Spinal cord (tissue), 10 donors: Measurements from ENCODE around the gene TMEM18. TPM values are rescaled to one million over a fixed set of nuclear protein-coding genes. Genes with fewer than 3 reads are reported as not detected.

Source experiments
- DNase-seq, 6 donors: peaks; one replicate each; pipeline versions ENCODE4 v3.0.0 to v3.0.0-alpha.2; 2013 to 2015; ENCODE audit warnings: low spot score in 6 of 6, low read depth in 4 of 6
- H3K27ac ChIP-seq: one replicate; pipeline ENCODE4 v1.5.1; 2013; ENCODE audit warnings: low read depth, low read length, control low read depth
- H3K27me3 ChIP-seq: one replicate; pipeline ENCODE4 v1.6.1; 2013; ENCODE audit warnings: low read length; ENCODE audit not compliant: control insufficient read depth, insufficient read depth
- H3K36me3 ChIP-seq: one replicate; pipeline ENCODE4 v1.6.1; 2013; ENCODE audit warnings: low read length; ENCODE audit not compliant: control insufficient read depth, insufficient read depth
- H3K4me1 ChIP-seq: one replicate; pipeline ENCODE4 v1.6.1; 2013; ENCODE audit warnings: low read length; ENCODE audit not compliant: control insufficient read depth, insufficient read depth
- H3K4me3 ChIP-seq: one replicate; pipeline ENCODE4 v1.5.1; 2013; ENCODE audit warnings: low read depth, low read length, control low read depth
- H3K9me3 ChIP-seq: one replicate; pipeline ENCODE4 v1.6.1; 2013; ENCODE audit warnings: low read length; ENCODE audit not compliant: control insufficient read depth, insufficient read depth
- WGBS: methylation state at CpG from one replicate; pipeline ENCODE4 v1.1.5; 2013; ENCODE audit warnings: missing lambda C conversion rate; ENCODE audit not compliant: insufficient coverage; 5-methylcytosine and 5-hydroxymethylcytosine counted together
- polyA plus RNA-seq, 2 donors: library from polyadenylated mRNA; unstranded; fragments of 120-200 nt; gene quantifications; one replicate each; pipeline ENCODE4 v1.2.1, GENCODE V29; 2013; ENCODE audit not compliant: insufficient read length in 2 of 2
- total RNA-seq, 2 donors: library from RNA; depleted of rRNA in 1 of 2; stranded (reverse); fragments of 120-200 nt in 1 of 2; fragments of >200 nt in 1 of 2; gene quantifications; one replicate each; pipeline versions ENCODE4 v1.2.3 to v1.2.4, GENCODE V29; 2013 to 2014
- donor health status: healthy.

The TMEM18 gene
- total and polyA plus RNA-seq, 4 donors: 29.3 to 55.6 (median 50.4) TPM

- no peak overlapping the region for H3K27ac ChIP-seq
- 67% methylated on average over 9 of the region's 11 CpGs for WGBS
- no peaks in the 10 kb centered on the region for H3K9me3 ChIP-seq
- DNase-seq: no peak
- H3K4me1 ChIP-seq: peaks cover 19% of the 10 kb centered on the region
- no peaks in the 10 kb centered on the region for H3K36me3 ChIP-seq
- no peak overlapping the region for H3K4me3 ChIP-seq
- H3K27me3 ChIP-seq: no peaks in the 10 kb centered on the region
These were observed 52.5 kb downstream of the TMEM18 start for GRCh38 chr2:624551-625347.

- Histone ChIP-seq H3K36me3 (no peaks in the 10 kb centered on the region), H3K27me3 (no peaks in the 10 kb centered on the region), H3K27ac (no peak overlapping the region), H3K4me1 (peaks cover 19% of the 10 kb centered on the region), H3K9me3 (no peaks in the 10 kb centered on the region), H3K4me3 (no peak overlapping the region)
- WGBS: 72% methylated on average over 5 of the region's 10 CpGs
- no peak for DNase-seq
These were observed 53.1 kb downstream of the TMEM18 start for GRCh38 chr2:624096-624495.

- no peak overlapping the region for H3K27ac ChIP-seq
- WGBS: 97% methylated on average over 7 of the region's 13 CpGs
- no peaks in the 10 kb centered on the region for H3K9me3 ChIP-seq
- no peak overlapping the region for H3K4me3 ChIP-seq
- no peak for DNase-seq
- H3K36me3 ChIP-seq: no peaks in the 10 kb centered on the region
- peaks cover 19% of the 10 kb centered on the region for H3K4me1 ChIP-seq
- H3K27me3 ChIP-seq: no peaks in the 10 kb centered on the region
These were observed 53.9 kb downstream of the TMEM18 start for GRCh38 chr2:623130-623922.

- Histone ChIP-seq H3K9me3 (no peaks in the 10 kb centered on the region), H3K4me1 (peaks cover 19% of the 10 kb centered on the region), H3K4me3 (no peak overlapping the region), H3K27me3 (no peaks in the 10 kb centered on the region), H3K36me3 (no peaks in the 10 kb centered on the region), H3K27ac (no peak overlapping the region)
- 75% methylated on average over 8 of the region's 10 CpGs for WGBS
- peak in 1 of 6 donors; percentile 62 for DNase-seq
These were observed 54.8 kb downstream of the TMEM18 start for GRCh38 chr2:622357-622756.

GRCh38 chr2:621303-622099 lies 55.7 kb downstream of the TMEM18 start:
- H3K9me3 ChIP-seq: no peaks in the 10 kb centered on the region
- H3K4me1 ChIP-seq: peaks cover 19% of the 10 kb centered on the region
- H3K27ac ChIP-seq: no peak overlapping the region
- WGBS: 94% methylated on average over 44 of the region's 45 CpGs
- no peak overlapping the region for H3K4me3 ChIP-seq
- no peak for DNase-seq
- no peaks in the 10 kb centered on the region for H3K27me3 ChIP-seq
- no peaks in the 10 kb centered on the region for H3K36me3 ChIP-seq

- no peak overlapping the region for H3K27ac ChIP-seq
- WGBS: 94% methylated on average over 58 of the region's 58 CpGs
These were observed 56.5 kb downstream of the TMEM18 start for GRCh38 chr2:620471-621302.

GRCh38 chr2:620004-620403 lies 57.2 kb downstream of the TMEM18 start:
- no peak overlapping the region for H3K4me3 ChIP-seq
- no peaks in the 10 kb centered on the region for H3K27me3 ChIP-seq
- no peaks in the 10 kb centered on the region for H3K36me3 ChIP-seq
- peaks cover 5% of the 10 kb centered on the region for H3K4me1 ChIP-seq
- no peak for DNase-seq
- WGBS: 88% methylated on average over 11 of the region's 14 CpGs
- no peaks in the 10 kb centered on the region for H3K9me3 ChIP-seq
- H3K27ac ChIP-seq: no peak overlapping the region

More at GRCh38 chr2:620471-621302, 56.5 kb downstream of the TMEM18 start:
- no peak for DNase-seq
- Histone ChIP-seq H3K4me3 (no peak overlapping the region), H3K27me3 (no peaks in the 10 kb centered on the region), H3K9me3 (no peaks in the 10 kb centered on the region), H3K36me3 (no peaks in the 10 kb centered on the region), H3K4me1 (peaks cover 12% of the 10 kb centered on the region)

GRCh38 chr2:618422-618990 lies 58.7 kb downstream of the TMEM18 start:
- no peaks in the 10 kb centered on the region for H3K9me3 ChIP-seq
- H3K36me3 ChIP-seq: no peaks in the 10 kb centered on the region
- DNase-seq: no peak
- WGBS: 76% methylated on average over 6 of the region's 6 CpGs
- H3K27me3 ChIP-seq: no peaks in the 10 kb centered on the region
- H3K4me1 ChIP-seq: no peaks in the 10 kb centered on the region
- no peak overlapping the region for H3K4me3 ChIP-seq
- H3K27ac ChIP-seq: no peak overlapping the region
